A549 (cell line): Measurements from ENCODE around the gene NACC2. TPM values are rescaled to one million over a fixed set of nuclear protein-coding genes. Genes with fewer than 3 reads are reported as not detected.

ENCODE experiments used
- ATAC-seq, 2 experiments: fragments of 200-7000 bp in 1 of 2; fragments of >200 bp in 1 of 2; cut with Nextera tagmentation in 1 of 2; cut with Tn5 transposase in 1 of 2; 3 replicates each; pipeline versions ENCODE4 v1.8.0 to v1.9.1; 2018 to 2020; ENCODE audit warnings: mild to moderate bottlenecking in 1 of 2, moderate library complexity in 1 of 2
- CTCF ChIA-PET: fragments of 300-600 bp; sonication (Branson Sonifier 250); formaldehyde crosslinking; extraction: SDS; loops from one replicate; lab custom pipeline; 2021; ENCODE audit warnings: antibody characterized with exemption, inconsistent platforms; lab: Yijun Ruan, JAX
- POLR2A ChIA-PET: fragments of 350-600 bp; formaldehyde crosslinking; extraction: SDS; loops from one replicate; lab custom pipeline; 2021; ENCODE audit warnings: antibody characterized with exemption, inconsistent platforms; lab: Yijun Ruan, JAX
- DNase-seq, 2 experiments: peaks; one replicate each; pipeline versions ENCODE4 v3.0.0 to v3.0.0-alpha.2; 2011 to 2016; ENCODE audit warnings: low read depth in 1 of 2, low spot score in 1 of 2
- FAIRE-seq: peaks from 2 replicates; lab custom pipeline; 2011; peaks lifted over from hg19 to GRCh38; lab: Jason Lieb, UNC
- H3K27ac ChIP-seq, 2 experiments: fragments of >200 bp; sonication (Bioruptor Twin); formaldehyde crosslinking; 3 replicates each; pipeline ENCODE4 v1.5.1; 2016 to 2017
- H3K4me1 ChIP-seq: fragments of >200 bp; sonication (Bioruptor Twin); formaldehyde crosslinking; 3 replicates; pipeline ENCODE4 v1.6.1; 2016
- H3K4me2 ChIP-seq: fragments of >200 bp; sonication (Bioruptor Twin); formaldehyde crosslinking; 3 replicates; pipeline ENCODE4 v1.6.1; 2016
- H3K4me3 ChIP-seq: fragments of >200 bp; sonication (Bioruptor Twin); formaldehyde crosslinking; 3 replicates; pipeline ENCODE4 v1.5.1; 2016
- H3K9me3 ChIP-seq: fragments of >200 bp; sonication (Bioruptor Twin); formaldehyde crosslinking; 3 replicates; pipeline ENCODE4 v1.6.1; 2016
- BCL3 ChIP-seq: fragments of >200 bp; sonication (Bioruptor Twin); formaldehyde crosslinking; IDR thresholded peaks from 3 replicates; pipeline ENCODE4 v1.6.1; 2016
- CBX8 ChIP-seq: fragments of 200-600 bp; sonication (generic); IDR thresholded peaks from 2 replicates; pipeline ENCODE4 v1.6.1; 2016
- CTCF ChIP-seq: fragments of >200 bp; sonication (Bioruptor Twin); formaldehyde crosslinking; IDR thresholded peaks from 3 replicates; pipeline ENCODE4 v1.5.1; 2016
- FOSL2 ChIP-seq, 2 experiments: fragments of 450-650 bp in 1 of 2; fragments of >200 bp in 1 of 2; sonication (Bioruptor Twin) in 1 of 2; formaldehyde crosslinking; IDR thresholded peaks; 2 replicates each; pipeline versions ENCODE4 v1.5.0 to v1.6.1; 2016 to 2020; ENCODE audit warnings: mild to moderate bottlenecking in 1 of 2, moderate library complexity in 1 of 2
- GATA3 ChIP-seq: IDR thresholded peaks from 2 replicates; pipeline ENCODE4 v1.6.1; 2012; ENCODE audit warnings: borderline replicate concordance
- HOXA7 ChIP-seq: fragments of 250-450 bp; sonication (Bioruptor Pico); IDR thresholded peaks from 2 replicates; pipeline ENCODE4 v1.5.0; 2020; ENCODE audit warnings: mild to moderate bottlenecking, moderate library complexity
- HOXB5 ChIP-seq: fragments of 250-450 bp; sonication (Bioruptor Pico); IDR thresholded peaks from 2 replicates; pipeline ENCODE4 v1.5.0; 2020; ENCODE audit warnings: mild to moderate bottlenecking, moderate library complexity
- KDM1A ChIP-seq: fragments of 200-600 bp; sonication (generic); IDR thresholded peaks from 2 replicates; pipeline ENCODE4 v1.6.1; 2016; ENCODE audit warnings: low read depth, mild to moderate bottlenecking
- KDM5A ChIP-seq: fragments of 200-600 bp; sonication (generic); IDR thresholded peaks from 2 replicates; pipeline ENCODE4 v1.6.1; 2016; ENCODE audit warnings: antibody characterized with exemption, mild to moderate bottlenecking
- NR3C1 ChIP-seq: fragments of >200 bp; sonication (Bioruptor Twin); formaldehyde crosslinking; IDR thresholded peaks from 3 replicates; pipeline ENCODE4 v1.6.1; 2017
- POLR2AphosphoS2 ChIP-seq: conservative IDR thresholded peaks from 2 replicates; pipeline ENCODE4 v1.6.1; 2012; ENCODE audit warnings: low read length, improper control_type of control experiment, inconsistent platforms
- RAD21 ChIP-seq, 2 experiments: fragments of >200 bp in 1 of 2; sonication (Bioruptor Twin) in 1 of 2; formaldehyde crosslinking in 1 of 2; IDR thresholded peaks in 1 of 2; conservative IDR thresholded peaks in 1 of 2; 2 replicates in 1 of 2; 3 replicates in 1 of 2; pipeline ENCODE4 v1.6.1; 2012 to 2018; ENCODE audit warnings: inconsistent platforms in 1 of 2
- RFX5 ChIP-seq: fragments of 450-650 bp; IDR thresholded peaks from 2 replicates; pipeline ENCODE4 v1.7.1; 2014; ENCODE audit warnings: antibody characterized with exemption, mild to moderate bottlenecking, moderate library complexity
- SMC3 ChIP-seq: fragments of >200 bp; sonication (Bioruptor Twin); formaldehyde crosslinking; IDR thresholded peaks from 3 replicates; pipeline ENCODE4 v1.6.1; 2018; ENCODE audit warnings: inconsistent platforms
- SREBF2 ChIP-seq: fragments of 450-650 bp; IDR thresholded peaks from 2 replicates; pipeline ENCODE4 v1.6.1; 2014; ENCODE audit warnings: mild to moderate bottlenecking, moderate library complexity
- ZFP36 ChIP-seq: fragments of 450-650 bp; IDR thresholded peaks from 2 replicates; pipeline ENCODE4 v1.6.1; 2014; ENCODE audit warnings: borderline replicate concordance; ENCODE audit not compliant: partially characterized antibody
- ZSCAN20 ChIP-seq: fragments of 250-450 bp; sonication (Bioruptor Pico); IDR thresholded peaks from 2 replicates; pipeline ENCODE4 v1.8.0; 2022; ENCODE audit warnings: mild to moderate bottlenecking, moderate library complexity
- WGBS: methylation state at CpG from one replicate; pipeline ENCODE4 v1.1.6; 2017; ENCODE audit errors: missing lambda C conversion rate; 5-methylcytosine and 5-hydroxymethylcytosine counted together
- polyA plus RNA-seq, 4 experiments: library from polyadenylated mRNA; depleted of rRNA in 3 of 4; stranded (reverse); fragments of >200 nt; fragmentation: RNase III in 1 of 4; extraction: RNeasy Plus Mini Kit Qiagen cat#74134 plus additional on column Dnase treatment in 1 of 4; gene quantifications; 2 replicates in 3 of 4; 3 replicates in 1 of 4; pipeline ENCODE4 v1.2.3, GENCODE V29; 2011 to 2017
- TF ChIP-seq, protein P1 (sequence below): fragments of 450-650 bp; IDR thresholded peaks from 2 replicates; pipeline ENCODE4 v1.6.1; 2014; ENCODE audit warnings: antibody characterized with exemption
- TF ChIP-seq, protein P2 (sequence below): IDR thresholded peaks from 2 replicates; pipeline ENCODE4 v1.6.1; 2012

NACC2 gene
- polyA plus RNA-seq, 2 of the 4 experiments (the other 2 are of a cell fraction) = 16.1 to 28.4 TPM

DNA sequence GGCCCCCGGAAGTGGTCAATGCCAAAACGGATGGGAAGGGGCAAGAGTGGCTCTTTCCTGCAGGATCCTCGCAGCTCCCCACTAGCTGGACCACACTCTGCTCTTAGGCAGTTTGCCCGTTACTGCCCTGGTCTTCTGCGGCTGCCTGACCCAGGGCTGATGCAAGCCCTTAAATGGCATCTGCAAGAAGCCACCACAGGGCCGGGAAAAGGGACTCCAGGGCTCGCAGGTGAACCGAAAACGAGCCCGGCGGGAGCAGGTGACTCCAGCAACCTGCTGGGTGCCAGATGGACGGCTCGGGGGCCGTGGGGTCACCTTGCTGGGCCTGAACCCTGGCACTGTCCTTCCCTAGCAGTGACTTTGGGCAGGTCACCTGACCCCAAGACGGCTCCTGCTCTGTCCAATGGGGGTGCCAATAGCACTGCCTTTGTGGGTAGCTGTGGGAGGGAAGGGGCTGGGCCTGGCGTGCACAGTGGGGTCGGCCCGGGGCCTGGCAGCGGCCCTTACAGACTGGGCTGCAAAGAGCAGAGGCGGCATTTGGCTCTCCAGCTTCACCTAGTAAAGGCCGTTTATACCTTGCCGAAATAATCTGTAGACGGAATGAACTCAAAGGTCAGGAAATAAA is 22.3 kb upstream of the NACC2 start:
- no peak for FAIRE-seq
- ChIA-PET CTCF (interaction anchor here (0.6 to 9.3 kb wide), 13 partner anchors 8 to 253 kb away, joined by 3 to 94 read pairs (median 4); no protein-coding TSS in a partner anchor), POLR2A (interaction anchor here (1.1 to 1.7 kb wide), 5 partner anchors 8 to 65 kb away, joined by 6 to 9 read pairs (median 8); partner anchors contain the start of gene NACC2)
- ATAC-seq = peak in 1 of 2 experiments; percentile 24; a peak in 3 of 6 replicates
- peak overlapping the region; percentile 93 for H3K4me3 ChIP-seq
- no peaks in the 10 kb centered on the region for H3K9me3 ChIP-seq
- DNase-seq = peak in 1 of 2 experiments; percentile 48
- peaks cover 15% of the 10 kb centered on the region for H3K4me1 ChIP-seq
- peak overlapping the region; percentile 94 for H3K4me2 ChIP-seq
- peak overlapping the region; percentile 96 to 100 for H3K27ac ChIP-seq
- TF ChIP-seq, protein P1, sequence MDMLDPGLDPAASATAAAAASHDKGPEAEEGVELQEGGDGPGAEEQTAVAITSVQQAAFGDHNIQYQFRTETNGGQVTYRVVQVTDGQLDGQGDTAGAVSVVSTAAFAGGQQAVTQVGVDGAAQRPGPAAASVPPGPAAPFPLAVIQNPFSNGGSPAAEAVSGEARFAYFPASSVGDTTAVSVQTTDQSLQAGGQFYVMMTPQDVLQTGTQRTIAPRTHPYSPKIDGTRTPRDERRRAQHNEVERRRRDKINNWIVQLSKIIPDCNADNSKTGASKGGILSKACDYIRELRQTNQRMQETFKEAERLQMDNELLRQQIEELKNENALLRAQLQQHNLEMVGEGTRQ = peak; percentile 72
- TF ChIP-seq, protein P2, sequence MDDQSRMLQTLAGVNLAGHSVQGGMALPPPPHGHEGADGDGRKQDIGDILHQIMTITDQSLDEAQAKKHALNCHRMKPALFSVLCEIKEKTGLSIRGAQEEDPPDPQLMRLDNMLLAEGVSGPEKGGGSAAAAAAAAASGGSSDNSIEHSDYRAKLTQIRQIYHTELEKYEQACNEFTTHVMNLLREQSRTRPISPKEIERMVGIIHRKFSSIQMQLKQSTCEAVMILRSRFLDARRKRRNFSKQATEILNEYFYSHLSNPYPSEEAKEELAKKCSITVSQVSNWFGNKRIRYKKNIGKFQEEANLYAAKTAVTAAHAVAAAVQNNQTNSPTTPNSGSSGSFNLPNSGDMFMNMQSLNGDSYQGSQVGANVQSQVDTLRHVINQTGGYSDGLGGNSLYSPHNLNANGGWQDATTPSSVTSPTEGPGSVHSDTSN = no peak
- TF ChIP-seq HOXB5 (CRISPR knock-in tag) (no peak), BCL3 (no peak), RAD21 (conservative IDR thresholded peaks at IDR 0.05 in 1 of 2, IDR thresholded peaks at IDR 0.05 in 1 of 2) (no peak)
- WGBS = 34% methylated on average over 19 of the region's 23 CpGs

DNA sequence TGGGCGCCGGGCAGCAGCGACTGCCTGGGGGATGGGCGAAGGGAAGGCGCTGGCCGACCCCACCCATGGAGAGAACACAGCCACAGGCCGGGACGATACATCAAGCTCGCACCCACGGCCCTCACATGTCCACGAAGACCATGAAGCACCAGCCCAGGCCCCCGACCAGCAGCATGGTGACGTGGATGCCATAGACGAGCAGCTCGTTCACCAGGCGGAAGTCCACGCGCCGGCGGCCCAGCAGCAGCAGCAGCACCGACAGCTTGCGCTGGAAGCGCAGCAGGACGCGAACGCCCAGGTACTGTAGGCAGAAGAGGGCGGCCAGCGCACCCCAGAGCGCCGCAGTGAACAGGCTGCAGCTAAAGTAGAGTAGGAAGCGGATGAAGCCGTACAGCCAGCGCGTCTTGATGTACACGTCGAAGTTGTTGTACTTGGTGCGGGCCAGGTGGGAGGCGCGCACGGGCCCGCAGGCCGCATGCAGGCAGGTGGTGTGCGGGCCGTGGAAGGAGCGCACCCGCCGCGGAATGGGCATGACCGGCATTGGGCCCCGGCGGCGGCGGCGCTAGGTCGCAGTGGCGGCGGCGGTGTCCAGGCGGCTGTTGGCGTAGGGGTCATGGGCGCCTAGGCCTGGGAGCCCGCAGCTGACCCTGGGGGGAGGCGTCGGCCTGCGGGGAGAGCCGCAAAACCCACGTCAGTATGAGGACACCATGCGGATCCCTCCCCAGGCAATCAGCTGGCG is 21.4 kb upstream of the NACC2 start:
- CTCF ChIA-PET = interaction anchor here (1.1 to 9.3 kb wide), 5 partner anchors 17 to 161 kb away, joined by 3 to 94 read pairs (median 4); no protein-coding TSS in a partner anchor
- DNase-seq (no peak), FAIRE-seq (no peak)
- Histone ChIP-seq H3K27ac (peak overlapping the region; percentile 96 to 100; a peak in 4 of 6 replicates), H3K4me2 (peak overlapping the region; percentile 94)
- no peak for TF ChIP-seq NR3C1
- TF ChIP-seq HOXB5 (CRISPR knock-in tag) = no peak
- TF ChIP-seq POLR2AphosphoS2 = no peak
- TF ChIP-seq, all 56 proteins: peak for 0
- ATAC-seq = no peak
- POLR2A ChIA-PET = interaction anchor here (1.6 kb wide), 1 partner anchor 23 kb away, joined by 6 read pairs; no protein-coding TSS in a partner anchor
- Histone ChIP-seq H3K4me3 (no peak overlapping the region), H3K4me1 (peaks cover 15% of the 10 kb centered on the region), H3K9me3 (no peaks in the 10 kb centered on the region)
- 95% methylated on average over 64 of the region's 69 CpGs for WGBS

- no peak overlapping the region for H3K4me3 ChIP-seq
- H3K4me2 ChIP-seq = no peak overlapping the region
- peaks cover 20% of the 10 kb centered on the region for H3K4me1 ChIP-seq
- H3K9me3 ChIP-seq = no peaks in the 10 kb centered on the region
- ATAC-seq = no peak
- 0 out of 6 replicates have a peak overlapping the region, but pooled peaks of 1 of the 2 experiments have one; percentile 10 for H3K27ac ChIP-seq
- ChIA-PET POLR2A (no interaction called here), CTCF (interaction anchor here (1.1 to 9.3 kb wide), 3 partner anchors 17 to 149 kb away, joined by 3 to 94 read pairs (median 21); no protein-coding TSS in a partner anchor)
- no peak for FAIRE-seq
- TF ChIP-seq CBX8 (no peak), SREBF2 (no peak), KDM5A (no peak), GATA3 (no peak)
- 92% methylated on average over 10 of the region's 22 CpGs for WGBS
- DNase-seq = no peak
Measured at GRCh38 chr9:136115641-136116359, 20.7 kb upstream of the NACC2 start.

DNA sequence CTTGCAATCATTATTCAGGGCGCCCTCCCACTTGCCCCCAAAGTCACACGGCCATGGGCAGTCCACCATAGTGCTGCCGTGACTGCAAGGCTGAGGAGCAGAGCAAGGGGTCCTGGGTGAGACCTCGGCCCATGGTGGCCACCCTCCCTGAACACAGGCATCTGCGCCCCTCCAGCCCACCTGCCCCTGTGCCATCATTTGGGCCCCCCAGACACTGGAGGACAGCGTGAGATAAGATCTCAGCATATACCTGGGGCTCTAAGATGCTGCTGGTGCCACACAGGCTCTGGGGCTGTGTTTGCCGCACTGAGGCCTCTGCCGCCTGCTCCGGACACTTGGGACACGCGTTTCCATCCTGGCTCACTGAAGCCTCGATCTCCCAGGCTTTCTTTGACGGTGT is 20.1 kb upstream of the NACC2 start:
- FAIRE-seq (no peak), DNase-seq (no peak), ATAC-seq (no peak)
- no peak overlapping the region for H3K4me3 ChIP-seq
- no peak overlapping the region for H3K4me2 ChIP-seq
- H3K4me1 ChIP-seq = peaks cover 24% of the 10 kb centered on the region
- TF ChIP-seq RFX5 = no peak
- TF ChIP-seq CTCF = no peak
- no peak for TF ChIP-seq KDM1A
- no peak for TF ChIP-seq ZFP36
- no peak for TF ChIP-seq ZSCAN20
- no peak for TF ChIP-seq SMC3
- TF ChIP-seq CBX8 = no peak
- no peak for TF ChIP-seq FOSL2 (IDR thresholded peaks at IDR 0.05)
- no peak for TF ChIP-seq FOSL2 (CRISPR knock-in tag; IDR thresholded peaks at IDR 0.05)
- no peak for TF ChIP-seq HOXA7 (CRISPR knock-in tag)
- ChIA-PET POLR2A (interaction anchor here (0.9 kb wide), 1 partner anchor 63 kb away, joined by 3 read pairs; no protein-coding TSS in a partner anchor), CTCF (interaction anchor here (2.3 to 8.1 kb wide), 3 partner anchors 7 to 148 kb away, joined by 8 to 41 read pairs (median 21); no protein-coding TSS in a partner anchor)
- 93% methylated on average over 13 of the region's 13 CpGs for WGBS
- no peaks in the 10 kb centered on the region for H3K9me3 ChIP-seq
- no peak overlapping the region for H3K27ac ChIP-seq
